ENCODE measurements around the gene ARPC4. TPM values are rescaled to one million over a fixed set of nuclear protein-coding genes. Genes with fewer than 3 reads are reported as not detected.

Gene ARPC4
- total and polyA plus RNA-seq, 2 of the 13 experiments (the other 11 are each of a cell fraction or from before 2014, with no cell fraction given), result 30.1 to 83.6 TPM

DNA sequence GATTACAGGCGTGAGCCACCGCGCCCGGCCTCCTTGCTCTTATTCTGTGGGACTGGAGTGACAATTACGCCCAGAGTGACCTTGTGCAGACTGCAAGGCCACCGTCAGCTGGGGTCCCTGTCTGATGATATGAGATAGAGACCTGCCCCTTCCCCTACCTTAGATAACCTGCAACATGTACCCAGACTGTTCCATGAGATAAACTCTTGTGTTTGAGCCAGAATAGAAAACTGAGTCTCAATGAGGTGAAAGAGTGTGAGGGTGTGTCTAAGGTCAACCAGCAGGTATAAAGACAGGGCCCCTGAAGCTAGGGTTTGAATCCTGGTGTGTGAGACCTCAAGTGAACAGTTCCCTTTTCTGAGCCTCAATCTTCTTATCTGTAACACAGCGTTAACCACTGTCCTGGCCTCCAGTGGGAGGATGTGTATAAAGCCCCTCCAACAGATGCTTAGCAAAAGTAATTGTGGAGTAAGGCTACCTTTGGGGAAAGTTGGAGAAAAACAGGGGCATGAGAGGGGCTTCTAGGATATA lies 6.6 kb upstream of the ARPC4 start:
- POLR2A ChIA-PET, result no interaction called here
- no peak for FAIRE-seq
- WGBS (ENCODE audit: low lambda C conversion rate), result 94% methylated on average over 7 of the region's 7 CpGs
- Histone ChIP-seq H3K9me3 (ENCODE audit: low read length) (no peaks in the 10 kb centered on the region), H3K79me2 (ENCODE audit: insufficient read depth, low read length) (peaks cover under 1% of the 10 kb centered on the region), H3K4me1 (ENCODE audit: insufficient read depth, low read length) (peaks cover 22% of the 10 kb centered on the region), H3K27ac (ENCODE audit: extremely low read length, insufficient read depth, low read length) (no peak overlapping the region), H3K4me2 (ENCODE audit: low read depth, low read length) (no peak overlapping the region), H2AFZ (ENCODE audit: low read length) (no peak overlapping the region), H3K4me3 (replicated peaks in 1 of 3; ENCODE audit: insufficient read depth in 1 of 3, low read depth in 2 of 3, low read length in 3 of 3) (no peak overlapping the region), H3K36me3 (replicated peaks in 1 of 2; ENCODE audit: control insufficient read depth in 1 of 2, insufficient read depth in 2 of 2, low read length in 2 of 2) (peaks cover 16 to 67% of the 10 kb centered on the region in 2 experiments), H4K20me1 (ENCODE audit: insufficient read depth, low read length) (no peaks in the 10 kb centered on the region), H3K27me3 (ENCODE audit: control insufficient read depth in 1 of 2, insufficient read depth in 2 of 2, low read length in 2 of 2) (no peaks in the 10 kb centered on the region), H3K9ac (ENCODE audit: insufficient read depth, low read depth, low read length) (no peak overlapping the region)
- in situ Hi-C loops (cut with HindIII; ENCODE audit: extremely low pct_ligation_motif_present, low pct_unique_long_range_greater_than_20kb), result no loop called here
- CTCF ChIA-PET (ENCODE audit: low intra/inter-chr PET ratio, low total read pairs), result no interaction called here
- DNase-seq (ENCODE audit: low spot score), result no peak
- no peak for ATAC-seq
- no TSS peak for BruUV-seq (replicated peaks)
- intact Hi-C loops (cut with micrococcal nuclease; ENCODE audit: unreplicated experiment), result no loop called here
- TF ChIP-seq ZNF10 (CRISPR knock-in tag; IDR thresholded peaks at IDR 0.05; ENCODE audit: borderline replicate concordance, low read depth) (no peak), E2F2 (CRISPR knock-in tag; IDR thresholded peaks at IDR 0.05; ENCODE audit: borderline replicate concordance) (no peak), TBX3 (IDR thresholded peaks at IDR 0.05; ENCODE audit: borderline replicate concordance) (no peak), ZNF121 (CRISPR knock-in tag; IDR thresholded peaks at IDR 0.05) (no peak), YY1 (IDR thresholded peaks at IDR 0.05; ENCODE audit: insufficient read depth, insufficient replicate concordance, low read depth, low read length) (no peak), ELK4 (CRISPR knock-in tag; IDR thresholded peaks at IDR 0.05; ENCODE audit: borderline replicate concordance) (no peak), PAWR (CRISPR knock-in tag; IDR thresholded peaks at IDR 0.05; ENCODE audit: borderline replicate concordance) (no peak), TMF1 (CRISPR knock-in tag; IDR thresholded peaks at IDR 0.05; ENCODE audit: low read depth) (no peak), NCOA2 (CRISPR knock-in tag; IDR thresholded peaks at IDR 0.05) (no peak), TRIM24 (CRISPR knock-in tag; IDR thresholded peaks at IDR 0.05) (no peak)
- TF ChIP-seq, protein P1, sequence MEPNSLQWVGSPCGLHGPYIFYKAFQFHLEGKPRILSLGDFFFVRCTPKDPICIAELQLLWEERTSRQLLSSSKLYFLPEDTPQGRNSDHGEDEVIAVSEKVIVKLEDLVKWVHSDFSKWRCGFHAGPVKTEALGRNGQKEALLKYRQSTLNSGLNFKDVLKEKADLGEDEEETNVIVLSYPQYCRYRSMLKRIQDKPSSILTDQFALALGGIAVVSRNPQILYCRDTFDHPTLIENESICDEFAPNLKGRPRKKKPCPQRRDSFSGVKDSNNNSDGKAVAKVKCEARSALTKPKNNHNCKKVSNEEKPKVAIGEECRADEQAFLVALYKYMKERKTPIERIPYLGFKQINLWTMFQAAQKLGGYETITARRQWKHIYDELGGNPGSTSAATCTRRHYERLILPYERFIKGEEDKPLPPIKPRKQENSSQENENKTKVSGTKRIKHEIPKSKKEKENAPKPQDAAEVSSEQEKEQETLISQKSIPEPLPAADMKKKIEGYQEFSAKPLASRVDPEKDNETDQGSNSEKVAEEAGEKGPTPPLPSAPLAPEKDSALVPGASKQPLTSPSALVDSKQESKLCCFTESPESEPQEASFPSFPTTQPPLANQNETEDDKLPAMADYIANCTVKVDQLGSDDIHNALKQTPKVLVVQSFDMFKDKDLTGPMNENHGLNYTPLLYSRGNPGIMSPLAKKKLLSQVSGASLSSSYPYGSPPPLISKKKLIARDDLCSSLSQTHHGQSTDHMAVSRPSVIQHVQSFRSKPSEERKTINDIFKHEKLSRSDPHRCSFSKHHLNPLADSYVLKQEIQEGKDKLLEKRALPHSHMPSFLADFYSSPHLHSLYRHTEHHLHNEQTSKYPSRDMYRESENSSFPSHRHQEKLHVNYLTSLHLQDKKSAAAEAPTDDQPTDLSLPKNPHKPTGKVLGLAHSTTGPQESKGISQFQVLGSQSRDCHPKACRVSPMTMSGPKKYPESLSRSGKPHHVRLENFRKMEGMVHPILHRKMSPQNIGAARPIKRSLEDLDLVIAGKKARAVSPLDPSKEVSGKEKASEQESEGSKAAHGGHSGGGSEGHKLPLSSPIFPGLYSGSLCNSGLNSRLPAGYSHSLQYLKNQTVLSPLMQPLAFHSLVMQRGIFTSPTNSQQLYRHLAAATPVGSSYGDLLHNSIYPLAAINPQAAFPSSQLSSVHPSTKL (CRISPR knock-in tag; IDR thresholded peaks at IDR 0.05), result no peak
- TF ChIP-seq, protein P2, sequence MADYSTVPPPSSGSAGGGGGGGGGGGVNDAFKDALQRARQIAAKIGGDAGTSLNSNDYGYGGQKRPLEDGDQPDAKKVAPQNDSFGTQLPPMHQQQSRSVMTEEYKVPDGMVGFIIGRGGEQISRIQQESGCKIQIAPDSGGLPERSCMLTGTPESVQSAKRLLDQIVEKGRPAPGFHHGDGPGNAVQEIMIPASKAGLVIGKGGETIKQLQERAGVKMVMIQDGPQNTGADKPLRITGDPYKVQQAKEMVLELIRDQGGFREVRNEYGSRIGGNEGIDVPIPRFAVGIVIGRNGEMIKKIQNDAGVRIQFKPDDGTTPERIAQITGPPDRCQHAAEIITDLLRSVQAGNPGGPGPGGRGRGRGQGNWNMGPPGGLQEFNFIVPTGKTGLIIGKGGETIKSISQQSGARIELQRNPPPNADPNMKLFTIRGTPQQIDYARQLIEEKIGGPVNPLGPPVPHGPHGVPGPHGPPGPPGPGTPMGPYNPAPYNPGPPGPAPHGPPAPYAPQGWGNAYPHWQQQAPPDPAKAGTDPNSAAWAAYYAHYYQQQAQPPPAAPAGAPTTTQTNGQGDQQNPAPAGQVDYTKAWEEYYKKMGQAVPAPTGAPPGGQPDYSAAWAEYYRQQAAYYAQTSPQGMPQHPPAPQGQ (CRISPR knock-in tag; IDR thresholded peaks at IDR 0.05; ENCODE audit: borderline replicate concordance), result no peak

Data from HepG2 (cell line).